LNCaP clone FGC (cell line): ENCODE data around the gene JPH3.

Experiments used
- DNase-seq: peaks from one replicate; pipeline ENCODE4 v3.0.0-alpha.2; 2011; ENCODE audit warnings: low read depth
- H3K4me3 ChIP-seq: 2 replicates; pipeline ENCODE4 v1.5.1; 2011; ENCODE audit warnings: mild to moderate bottlenecking, low read depth, low read length, control low read depth
- CTCF ChIP-seq: IDR thresholded peaks from 2 replicates; pipeline ENCODE4 v1.5.1; 2012; ENCODE audit warnings: mild to moderate bottlenecking; ENCODE audit not compliant: control insufficient read depth, insufficient read depth; ENCODE audit errors: extremely low read depth

JPH3 gene

GRCh38 chr16:87708881-87709638 lies 106.8 kb downstream of the JPH3 start:
- no peak for DNase-seq
- H3K4me3 ChIP-seq = no peak overlapping the region
- TF ChIP-seq CTCF = no peak

DNA sequence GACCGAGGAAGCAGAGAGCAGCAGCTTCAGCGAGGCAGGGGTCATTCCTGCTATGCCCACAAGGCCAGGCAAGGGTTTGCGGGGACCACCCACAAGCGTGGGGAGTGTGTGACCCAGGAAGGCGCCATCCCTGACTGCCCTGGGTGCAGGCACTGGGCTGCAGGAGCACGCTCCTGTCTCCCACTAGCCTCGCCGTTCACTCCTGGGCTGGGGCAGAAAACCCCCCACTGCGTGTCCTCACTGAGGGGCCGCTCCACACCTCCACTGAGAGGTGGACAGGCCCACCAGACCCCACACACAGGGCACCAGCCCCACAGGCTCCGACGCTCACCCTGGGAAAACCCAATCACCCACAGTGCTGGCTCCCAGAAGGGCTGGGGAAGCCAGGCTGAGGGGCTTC lies 107.4 kb downstream of the JPH3 start:
- H3K4me3 ChIP-seq = no peak overlapping the region
- no peak for TF ChIP-seq CTCF
- DNase-seq = no peak

DNA sequence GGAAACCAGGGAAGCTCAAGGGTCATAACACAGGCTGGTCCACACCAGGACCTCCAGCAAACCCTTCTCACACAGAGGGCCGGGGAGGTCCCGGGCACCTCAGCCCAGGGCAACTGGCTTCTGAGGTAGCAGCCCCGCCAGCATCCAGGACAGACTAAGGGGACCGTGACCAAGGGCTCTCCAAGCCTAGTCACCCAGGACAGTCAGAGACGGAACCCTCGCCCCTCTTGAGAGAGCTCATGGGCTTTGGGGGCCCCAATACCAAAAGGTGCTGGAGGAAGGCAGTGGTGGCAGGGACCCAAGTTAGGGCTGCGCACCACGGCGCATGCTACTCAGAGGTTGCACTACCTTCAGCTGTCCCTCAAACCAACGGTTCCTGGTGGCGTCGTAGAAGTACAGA lies 108.6 kb downstream of the JPH3 start:
- H3K4me3 ChIP-seq = no peak overlapping the region
- TF ChIP-seq CTCF = no peak
- no peak for DNase-seq

GRCh38 chr16:87712184-87712762 lies 110.0 kb downstream of the JPH3 start:
- no peak for TF ChIP-seq CTCF

GRCh38 chr16:87713451-87714229 lies 111.3 kb downstream of the JPH3 start:
- no peak for TF ChIP-seq CTCF
- no peak for DNase-seq

More at GRCh38 chr16:87712184-87712762, 110.0 kb downstream of the JPH3 start:
- H3K4me3 ChIP-seq = no peak overlapping the region
- no peak for DNase-seq

DNA sequence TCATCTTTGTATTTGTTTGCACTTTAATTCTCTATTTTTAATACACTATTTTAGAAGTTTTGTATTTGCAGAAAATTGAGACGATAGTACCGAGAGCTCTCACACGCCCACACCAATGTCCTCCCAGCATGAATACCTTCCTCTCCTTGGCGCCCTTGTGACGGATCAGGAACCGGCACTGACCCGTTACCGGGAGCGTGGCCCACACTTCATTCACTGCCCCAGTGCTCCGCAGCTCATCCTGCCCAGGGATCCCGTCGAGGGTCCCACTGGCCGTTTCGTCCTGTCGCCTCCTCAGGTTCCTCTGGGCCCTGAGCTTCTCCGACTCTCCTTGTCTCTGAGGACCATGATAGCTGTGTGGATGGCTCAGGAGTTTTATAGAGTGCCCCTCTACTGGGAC lies 112.9 kb downstream of the JPH3 start:
- no peak for TF ChIP-seq CTCF
- no peak for DNase-seq

More at GRCh38 chr16:87713451-87714229, 111.3 kb downstream of the JPH3 start:
- H3K4me3 ChIP-seq = no peak overlapping the region

More for the DNA sequence above, 112.9 kb downstream of the JPH3 start:
- H3K4me3 ChIP-seq = no peak overlapping the region
